GM12865 (cell line): ENCODE results near the gene RELT.

ENCODE experiments used
- DNase-seq: peaks from one replicate; pipeline ENCODE4 v3.0.0; 2010; ENCODE audit warnings: low read depth
- H3K4me3 ChIP-seq: 2 replicates; pipeline ENCODE4 v1.5.1; 2011; ENCODE audit warnings: mild to moderate bottlenecking, low read depth, low read length, control low read depth
- TF ChIP-seq, protein P1 (sequence below): IDR thresholded peaks from 2 replicates; pipeline ENCODE4 v1.5.1; 2011; ENCODE audit warnings: low read length, control low read depth, low read depth, inconsistent platforms; ENCODE audit not compliant: insufficient read depth; ENCODE audit errors: missing control alignments

Gene RELT

GRCh38 chr11:73446766-73447165 is 70.6 kb downstream of the RELT start:
- TF ChIP-seq, protein P1, sequence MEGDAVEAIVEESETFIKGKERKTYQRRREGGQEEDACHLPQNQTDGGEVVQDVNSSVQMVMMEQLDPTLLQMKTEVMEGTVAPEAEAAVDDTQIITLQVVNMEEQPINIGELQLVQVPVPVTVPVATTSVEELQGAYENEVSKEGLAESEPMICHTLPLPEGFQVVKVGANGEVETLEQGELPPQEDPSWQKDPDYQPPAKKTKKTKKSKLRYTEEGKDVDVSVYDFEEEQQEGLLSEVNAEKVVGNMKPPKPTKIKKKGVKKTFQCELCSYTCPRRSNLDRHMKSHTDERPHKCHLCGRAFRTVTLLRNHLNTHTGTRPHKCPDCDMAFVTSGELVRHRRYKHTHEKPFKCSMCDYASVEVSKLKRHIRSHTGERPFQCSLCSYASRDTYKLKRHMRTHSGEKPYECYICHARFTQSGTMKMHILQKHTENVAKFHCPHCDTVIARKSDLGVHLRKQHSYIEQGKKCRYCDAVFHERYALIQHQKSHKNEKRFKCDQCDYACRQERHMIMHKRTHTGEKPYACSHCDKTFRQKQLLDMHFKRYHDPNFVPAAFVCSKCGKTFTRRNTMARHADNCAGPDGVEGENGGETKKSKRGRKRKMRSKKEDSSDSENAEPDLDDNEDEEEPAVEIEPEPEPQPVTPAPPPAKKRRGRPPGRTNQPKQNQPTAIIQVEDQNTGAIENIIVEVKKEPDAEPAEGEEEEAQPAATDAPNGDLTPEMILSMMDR = no peak
- DNase-seq = no peak
- H3K4me3 ChIP-seq = no peak overlapping the region
